ENCODE results near the gene CPNE9.

DNA sequence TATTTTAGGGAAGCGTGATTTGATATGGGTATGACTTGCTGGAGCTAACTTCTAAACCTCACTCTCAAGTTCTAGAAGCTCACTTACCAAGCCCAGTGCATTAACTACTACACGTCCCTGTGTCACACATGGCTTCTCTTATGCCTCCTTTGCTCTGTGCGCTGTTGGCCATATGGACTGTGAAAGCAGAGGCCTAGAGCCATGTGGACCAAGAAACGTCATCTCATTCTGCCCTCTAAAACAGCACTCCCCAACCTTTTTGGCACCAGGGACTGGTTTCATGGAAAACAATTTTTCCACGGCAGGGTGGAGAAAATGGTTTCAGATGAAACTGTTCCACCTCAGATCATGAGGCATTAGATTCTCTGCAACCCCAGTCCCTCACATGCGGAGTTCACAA is 42.7 kb upstream of the CPNE9 start:
- TF ChIP-seq EP300 (IDR thresholded peaks at IDR 0.05) (no peak), POLR2A (IDR thresholded peaks at IDR 0.05; ENCODE audit: low read depth) (no peak)
- TF ChIP-seq, protein P1, sequence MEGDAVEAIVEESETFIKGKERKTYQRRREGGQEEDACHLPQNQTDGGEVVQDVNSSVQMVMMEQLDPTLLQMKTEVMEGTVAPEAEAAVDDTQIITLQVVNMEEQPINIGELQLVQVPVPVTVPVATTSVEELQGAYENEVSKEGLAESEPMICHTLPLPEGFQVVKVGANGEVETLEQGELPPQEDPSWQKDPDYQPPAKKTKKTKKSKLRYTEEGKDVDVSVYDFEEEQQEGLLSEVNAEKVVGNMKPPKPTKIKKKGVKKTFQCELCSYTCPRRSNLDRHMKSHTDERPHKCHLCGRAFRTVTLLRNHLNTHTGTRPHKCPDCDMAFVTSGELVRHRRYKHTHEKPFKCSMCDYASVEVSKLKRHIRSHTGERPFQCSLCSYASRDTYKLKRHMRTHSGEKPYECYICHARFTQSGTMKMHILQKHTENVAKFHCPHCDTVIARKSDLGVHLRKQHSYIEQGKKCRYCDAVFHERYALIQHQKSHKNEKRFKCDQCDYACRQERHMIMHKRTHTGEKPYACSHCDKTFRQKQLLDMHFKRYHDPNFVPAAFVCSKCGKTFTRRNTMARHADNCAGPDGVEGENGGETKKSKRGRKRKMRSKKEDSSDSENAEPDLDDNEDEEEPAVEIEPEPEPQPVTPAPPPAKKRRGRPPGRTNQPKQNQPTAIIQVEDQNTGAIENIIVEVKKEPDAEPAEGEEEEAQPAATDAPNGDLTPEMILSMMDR (IDR thresholded peaks at IDR 0.05) = no peak
